PFSK-1 (cell line): ENCODE data around the gene ENTPD8.

Experiments used
- FOXP2 ChIP-seq: optimal IDR thresholded peaks from 2 replicates; pipeline ENCODE3; 2011; ENCODE audit warnings: borderline replicate concordance, control low read depth, inconsistent platforms; ENCODE audit not compliant: insufficient read depth; ENCODE audit errors: extremely low read length, extremely low read depth
- POLR2AphosphoS5 ChIP-seq: IDR thresholded peaks from 2 replicates; pipeline ENCODE4 v1.6.1; 2012; ENCODE audit warnings: low read depth, mild to moderate bottlenecking, control low read depth, low read length, moderate library complexity
- REST ChIP-seq, 2 experiments: IDR thresholded peaks; 2 replicates each; pipeline versions ENCODE4 v1.6.1 to v1.8.0; 2011 to 2012; ENCODE audit warnings: low read depth in 2 of 2, low read length in 2 of 2, control low read depth in 1 of 2, inconsistent platforms in 1 of 2, mild to moderate bottlenecking in 1 of 2, moderate library complexity in 1 of 2; ENCODE audit not compliant: insufficient read depth in 1 of 2
- SIN3A ChIP-seq: IDR thresholded peaks from 2 replicates; pipeline ENCODE4 v1.6.1; 2012; ENCODE audit warnings: mild to moderate bottlenecking, low read length, moderate library complexity, borderline replicate concordance; ENCODE audit not compliant: insufficient read depth
- TAF1 ChIP-seq: IDR thresholded peaks from 2 replicates; pipeline ENCODE4 v1.6.1; 2012; ENCODE audit warnings: low read length, control low read depth, borderline replicate concordance; ENCODE audit not compliant: insufficient read depth

Gene ENTPD8

GRCh38 chr9:137456061-137456863 lies 15.1 kb upstream of the ENTPD8 start:
- no peak for TF ChIP-seq FOXP2
- TF ChIP-seq POLR2AphosphoS5 = no peak
- no peak for TF ChIP-seq TAF1
- TF ChIP-seq REST (IDR thresholded peaks at IDR 0.05; ENCODE audit: insufficient read depth in 1 of 2, low read depth in 2 of 2, low read length in 2 of 2) = no peak
- no peak for TF ChIP-seq SIN3A

- TF ChIP-seq TAF1 = no peak
- TF ChIP-seq REST (IDR thresholded peaks at IDR 0.05; ENCODE audit: insufficient read depth in 1 of 2, low read depth in 2 of 2, low read length in 2 of 2) = no peak
- TF ChIP-seq FOXP2 = no peak
- TF ChIP-seq SIN3A = no peak
- TF ChIP-seq POLR2AphosphoS5 = no peak
These were observed 14.3 kb upstream of the ENTPD8 start for GRCh38 chr9:137455359-137455991.

- TF ChIP-seq TAF1 (no peak), REST (IDR thresholded peaks at IDR 0.05; ENCODE audit: insufficient read depth in 1 of 2, low read depth in 2 of 2, low read length in 2 of 2) (no peak), FOXP2 (no peak), SIN3A (no peak), POLR2AphosphoS5 (no peak)
These were observed 13.6 kb upstream of the ENTPD8 start for GRCh38 chr9:137454597-137455358.

- TF ChIP-seq POLR2AphosphoS5 (no peak), FOXP2 (no peak), REST (IDR thresholded peaks at IDR 0.05; ENCODE audit: insufficient read depth in 1 of 2, low read depth in 2 of 2, low read length in 2 of 2) (no peak), TAF1 (no peak), SIN3A (no peak)
These were observed 13.0 kb upstream of the ENTPD8 start for GRCh38 chr9:137454145-137454596.
